ENCODE results near the gene TOP1.

TOP1 gene

GRCh38 chr20:41072190-41072863, 43.7 kb downstream of the TOP1 start:
- TF ChIP-seq, protein P1, sequence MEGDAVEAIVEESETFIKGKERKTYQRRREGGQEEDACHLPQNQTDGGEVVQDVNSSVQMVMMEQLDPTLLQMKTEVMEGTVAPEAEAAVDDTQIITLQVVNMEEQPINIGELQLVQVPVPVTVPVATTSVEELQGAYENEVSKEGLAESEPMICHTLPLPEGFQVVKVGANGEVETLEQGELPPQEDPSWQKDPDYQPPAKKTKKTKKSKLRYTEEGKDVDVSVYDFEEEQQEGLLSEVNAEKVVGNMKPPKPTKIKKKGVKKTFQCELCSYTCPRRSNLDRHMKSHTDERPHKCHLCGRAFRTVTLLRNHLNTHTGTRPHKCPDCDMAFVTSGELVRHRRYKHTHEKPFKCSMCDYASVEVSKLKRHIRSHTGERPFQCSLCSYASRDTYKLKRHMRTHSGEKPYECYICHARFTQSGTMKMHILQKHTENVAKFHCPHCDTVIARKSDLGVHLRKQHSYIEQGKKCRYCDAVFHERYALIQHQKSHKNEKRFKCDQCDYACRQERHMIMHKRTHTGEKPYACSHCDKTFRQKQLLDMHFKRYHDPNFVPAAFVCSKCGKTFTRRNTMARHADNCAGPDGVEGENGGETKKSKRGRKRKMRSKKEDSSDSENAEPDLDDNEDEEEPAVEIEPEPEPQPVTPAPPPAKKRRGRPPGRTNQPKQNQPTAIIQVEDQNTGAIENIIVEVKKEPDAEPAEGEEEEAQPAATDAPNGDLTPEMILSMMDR (IDR thresholded peaks at IDR 0.05; ENCODE audit: borderline replicate concordance, insufficient read depth, low read depth, low read length): no peak
- no peak overlapping the region for H3K4me3 ChIP-seq (ENCODE audit: low read depth, low read length)

- TF ChIP-seq, protein P1 (IDR thresholded peaks at IDR 0.05; ENCODE audit: borderline replicate concordance, insufficient read depth, low read depth, low read length): no peak
- H3K4me3 ChIP-seq (ENCODE audit: low read depth, low read length): no peak overlapping the region
Observed at GRCh38 chr20:41072915-41073314, 44.3 kb downstream of the TOP1 start.

DNA sequence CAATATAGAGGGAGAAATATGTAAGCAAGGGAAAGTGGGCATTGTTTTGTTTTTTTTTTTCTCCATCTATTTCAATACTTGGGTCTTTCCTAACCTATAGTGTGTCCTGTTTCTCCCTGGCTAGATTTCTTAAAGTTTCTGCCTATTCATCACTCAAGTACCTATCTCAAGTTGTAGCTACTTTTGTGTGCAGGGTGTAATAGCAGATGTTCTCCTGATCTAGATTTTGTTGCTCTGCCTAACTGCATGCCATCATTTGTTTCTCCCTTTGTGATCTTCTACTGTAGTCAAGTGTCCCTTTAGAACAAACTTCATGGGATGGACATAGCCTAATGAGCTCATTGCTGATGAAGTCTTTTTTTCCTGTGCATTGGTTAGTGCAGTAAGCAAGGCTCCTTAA, 45.8 kb downstream of the TOP1 start:
- no peak overlapping the region for H3K4me3 ChIP-seq (ENCODE audit: low read depth, low read length)
- TF ChIP-seq, protein P1 (IDR thresholded peaks at IDR 0.05; ENCODE audit: borderline replicate concordance, insufficient read depth, low read depth, low read length): no peak

DNA sequence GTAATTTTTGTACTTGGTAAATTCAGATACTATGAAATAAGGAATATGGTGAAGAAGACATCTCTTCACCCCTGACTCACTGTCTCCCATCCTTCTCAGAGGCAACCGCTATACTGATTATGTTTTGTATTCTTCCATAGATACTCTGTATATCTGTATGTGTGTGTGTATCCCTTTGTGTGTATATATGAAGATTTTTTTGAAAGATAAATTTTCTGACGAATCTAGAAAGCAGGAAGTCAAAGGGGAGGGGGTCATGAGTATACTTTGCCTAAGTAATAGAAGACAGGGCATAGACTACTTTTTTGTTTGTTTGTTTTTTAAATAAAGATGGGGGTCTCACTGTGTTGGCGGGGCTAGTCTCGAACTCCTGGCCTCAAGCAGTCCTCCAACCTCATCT, 48.2 kb downstream of the TOP1 start:
- H3K4me3 ChIP-seq (ENCODE audit: low read depth, low read length): no peak overlapping the region
- TF ChIP-seq, protein P1 (IDR thresholded peaks at IDR 0.05; ENCODE audit: borderline replicate concordance, insufficient read depth, low read depth, low read length): no peak

DNA sequence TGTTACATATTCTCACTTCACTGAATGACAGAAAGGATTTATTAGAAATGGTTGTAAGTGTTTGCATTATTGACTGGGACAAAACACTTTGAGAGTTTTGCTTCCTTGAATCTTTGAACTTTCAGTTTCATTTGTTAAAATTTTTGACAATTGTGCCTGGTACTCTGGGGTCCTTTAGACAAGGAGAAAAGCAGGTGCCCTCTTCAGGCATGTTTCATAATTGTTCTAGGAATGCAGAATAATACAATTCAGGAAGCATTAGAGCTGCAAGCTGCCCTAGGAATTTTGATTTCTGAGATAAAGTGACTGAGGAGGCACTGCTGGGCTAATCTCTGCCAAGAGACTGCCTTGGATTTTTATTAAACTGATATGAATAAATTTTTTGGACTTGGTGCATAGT, 49.7 kb downstream of the TOP1 start:
- TF ChIP-seq, protein P1 (IDR thresholded peaks at IDR 0.05; ENCODE audit: borderline replicate concordance, insufficient read depth, low read depth, low read length): no peak
- no peak overlapping the region for H3K4me3 ChIP-seq (ENCODE audit: low read depth, low read length)

DNA sequence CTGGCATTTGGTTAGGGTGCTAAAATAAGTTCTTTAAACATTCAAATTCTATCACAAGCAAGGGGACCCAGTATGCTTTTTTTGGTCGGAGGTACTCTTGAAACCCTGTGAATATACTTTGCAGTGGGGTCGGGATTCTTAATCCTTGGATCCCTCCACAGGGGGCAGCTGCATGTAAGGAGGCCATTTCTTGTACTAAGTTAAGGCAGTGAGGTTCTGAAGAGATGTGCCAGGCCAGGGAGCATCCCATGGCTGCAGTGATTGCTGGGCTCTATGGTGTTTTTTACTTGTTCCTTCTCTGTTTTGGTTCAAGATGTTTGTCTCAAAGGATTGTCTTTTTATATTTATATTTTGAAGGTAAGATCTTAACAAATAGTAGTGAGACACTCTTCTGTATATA, 50.4 kb downstream of the TOP1 start:
- H3K4me3 ChIP-seq (ENCODE audit: low read depth, low read length): no peak overlapping the region
- TF ChIP-seq, protein P1 (IDR thresholded peaks at IDR 0.05; ENCODE audit: borderline replicate concordance, insufficient read depth, low read depth, low read length): no peak

GRCh38 chr20:41080866-41081265, 52.2 kb downstream of the TOP1 start:
- TF ChIP-seq, protein P1 (IDR thresholded peaks at IDR 0.05; ENCODE audit: borderline replicate concordance, insufficient read depth, low read depth, low read length): no peak
- no peak overlapping the region for H3K4me3 ChIP-seq (ENCODE audit: low read depth, low read length)

All from GM12875 (cell line).